Cortex of kidney (tissue), 1 donor: Measurements from ENCODE around the gene CPM.
"Not testable (repeated sequence)": the region's sequence is repeated elsewhere in the genome, so short reads cannot be mapped to it uniquely, and the experiment has no call there.

Source experiments
- DNase-seq: peaks from one replicate; lab custom pipeline; 2025; lab: John Stamatoyannopoulos, UW

CPM gene

DNA sequence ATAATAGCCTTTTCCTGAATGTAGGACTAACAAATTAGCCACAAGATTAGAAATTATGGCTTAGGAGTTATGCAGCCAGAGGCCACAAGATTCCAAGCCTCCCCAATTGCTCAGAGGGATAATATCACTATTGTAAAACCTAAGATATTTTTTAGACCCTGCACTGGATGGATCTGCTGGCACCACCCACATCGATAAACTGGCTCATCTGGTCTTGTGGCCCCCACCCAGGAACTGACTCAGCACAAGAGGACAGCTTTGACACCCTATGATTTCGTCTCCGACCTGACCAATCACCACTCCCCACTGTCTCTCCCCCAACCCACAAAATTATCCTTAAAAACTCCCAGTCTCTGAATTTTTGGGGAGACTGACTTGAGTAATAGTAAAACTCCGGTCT lies 54.7 kb downstream of the CPM start:
- DNase-seq, result no peak

DNA sequence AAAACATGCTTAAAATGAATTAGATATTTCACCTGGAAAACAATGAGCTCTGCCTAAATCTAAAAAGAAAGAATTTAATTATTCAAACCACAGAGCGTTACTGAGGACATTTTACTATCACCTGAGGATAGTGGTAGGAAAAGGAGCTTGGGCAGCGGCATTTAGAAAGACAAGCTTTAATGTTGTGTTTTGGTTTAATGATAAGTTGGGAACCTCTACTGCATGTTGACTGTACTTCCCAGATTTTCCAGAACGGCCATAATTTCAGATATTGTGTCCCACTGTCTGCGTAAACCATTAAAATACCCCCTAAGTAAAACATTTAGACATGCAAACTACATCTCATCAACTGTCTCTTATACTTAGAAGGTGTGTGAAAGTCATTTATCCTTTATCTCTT lies 55.4 kb downstream of the CPM start:
- DNase-seq, result no peak

DNA sequence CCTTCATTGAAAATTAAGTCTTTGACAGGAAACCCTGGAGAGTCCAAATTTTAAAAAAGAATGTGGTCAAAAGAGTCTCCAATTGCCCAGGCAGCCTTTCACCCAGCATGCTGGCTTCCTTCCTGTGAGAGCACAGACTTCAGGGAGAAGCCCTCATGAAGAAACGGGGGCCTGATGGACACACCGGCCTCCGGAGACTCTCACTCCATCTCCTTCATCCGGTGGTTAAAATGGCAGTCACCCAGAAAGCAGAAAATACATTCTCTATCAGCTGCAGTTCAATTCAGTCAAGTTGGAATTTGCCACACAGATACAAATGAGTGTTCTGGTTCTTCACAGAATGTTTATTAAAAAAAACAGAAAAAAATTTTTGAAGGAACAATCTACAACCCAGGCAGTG lies 56.5 kb downstream of the CPM start:
- no peak for DNase-seq

DNA sequence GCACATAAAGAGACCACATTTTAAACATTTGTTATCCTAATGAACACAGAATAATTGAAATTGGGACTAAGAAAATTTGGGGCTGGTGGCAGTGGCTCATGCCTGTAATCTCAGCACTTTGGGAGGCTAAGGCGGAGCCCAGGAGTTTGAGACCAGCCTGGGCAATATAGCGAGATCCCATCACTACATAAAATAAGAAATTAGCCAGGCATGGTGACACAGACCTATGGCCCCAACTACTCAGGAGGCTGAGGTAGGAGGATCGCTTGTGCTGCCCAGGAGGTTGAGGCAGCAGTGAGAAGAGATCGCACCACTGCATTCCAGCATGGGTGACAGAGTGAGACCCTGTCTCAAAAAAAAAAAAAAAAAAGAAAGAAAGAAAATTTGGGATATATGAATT lies 59.7 kb downstream of the CPM start:
- DNase-seq, result no peak

DNA sequence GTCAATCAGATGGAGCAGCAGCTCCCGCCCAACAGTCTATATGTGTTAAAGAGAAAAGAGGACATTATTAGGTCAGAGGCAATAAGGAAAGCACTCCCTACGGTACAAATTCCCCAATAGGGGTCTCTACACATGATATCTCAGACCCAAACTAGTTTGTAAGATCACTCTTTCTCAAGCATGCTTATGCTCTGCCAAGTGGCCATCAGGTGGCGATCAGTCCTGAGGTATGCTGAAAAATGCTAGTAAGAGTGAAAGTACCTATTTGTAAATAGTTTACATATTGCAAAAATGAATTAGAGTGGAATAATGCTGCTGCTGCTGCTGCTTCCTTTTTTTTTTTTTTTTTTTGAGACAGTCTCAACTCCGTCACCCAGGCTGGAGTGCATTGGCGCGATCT lies 61.0 kb downstream of the CPM start:
- DNase-seq, result no peak

DNA sequence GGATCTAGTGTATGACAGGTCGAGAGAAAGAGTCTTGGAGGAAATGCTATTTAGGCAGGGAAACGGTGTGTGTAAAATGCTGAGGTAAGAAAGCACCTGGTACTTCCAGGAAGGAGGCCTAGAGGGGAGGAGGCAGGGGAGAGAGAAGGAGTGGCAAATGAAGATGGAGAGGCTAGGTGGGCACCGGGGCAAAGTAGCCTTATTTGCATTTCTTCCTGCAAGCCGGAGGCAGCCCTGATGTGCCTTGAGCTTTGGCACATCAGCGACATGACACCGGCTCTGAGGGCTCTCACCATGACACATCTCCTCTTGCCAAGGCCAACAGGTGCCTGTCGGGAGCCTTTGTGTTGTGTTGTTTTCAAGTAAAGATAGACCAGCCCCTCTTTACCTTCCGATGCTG lies 61.6 kb downstream of the CPM start:
- no peak for DNase-seq

DNA sequence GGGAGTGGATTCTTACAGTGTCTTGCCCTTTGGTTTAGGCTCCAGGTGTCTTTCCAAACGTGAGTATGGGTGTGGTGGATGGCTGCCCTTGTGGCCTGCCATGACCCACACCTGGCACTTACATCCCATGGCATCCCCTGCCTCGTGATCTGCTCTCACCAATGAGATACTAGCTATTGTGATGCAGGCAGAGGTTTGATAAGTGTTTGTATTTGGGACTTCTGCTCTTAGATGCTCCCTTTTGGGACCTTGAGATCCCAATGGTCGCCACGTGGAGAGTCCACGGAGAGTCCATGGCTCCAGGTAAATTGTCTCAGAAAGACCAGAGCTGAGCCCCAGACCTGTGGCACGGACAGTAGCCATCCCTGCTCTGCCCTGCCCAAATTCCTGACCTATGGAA lies 62.5 kb downstream of the CPM start:
- DNase-seq, result no peak

DNA sequence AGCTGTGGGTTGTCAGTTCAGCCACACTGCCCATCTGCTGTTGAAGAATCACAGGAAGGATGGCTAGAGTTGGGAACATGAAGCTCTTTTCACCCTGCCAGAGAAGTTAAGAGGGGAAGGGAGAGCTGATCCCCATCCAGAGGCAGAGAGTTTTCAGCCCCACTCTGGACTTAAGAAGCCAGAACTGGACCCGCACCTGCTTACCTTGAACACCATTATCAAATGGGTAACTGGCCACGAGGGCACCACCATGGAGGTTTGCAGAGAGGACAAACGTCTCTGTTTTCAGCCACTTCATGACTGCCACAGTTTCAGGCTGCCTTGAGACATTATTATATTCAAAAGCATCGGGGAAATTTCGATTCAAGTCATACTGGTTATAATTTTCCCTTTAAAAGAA lies 63.0 kb downstream of the CPM start:
- DNase-seq, result no peak

DNA sequence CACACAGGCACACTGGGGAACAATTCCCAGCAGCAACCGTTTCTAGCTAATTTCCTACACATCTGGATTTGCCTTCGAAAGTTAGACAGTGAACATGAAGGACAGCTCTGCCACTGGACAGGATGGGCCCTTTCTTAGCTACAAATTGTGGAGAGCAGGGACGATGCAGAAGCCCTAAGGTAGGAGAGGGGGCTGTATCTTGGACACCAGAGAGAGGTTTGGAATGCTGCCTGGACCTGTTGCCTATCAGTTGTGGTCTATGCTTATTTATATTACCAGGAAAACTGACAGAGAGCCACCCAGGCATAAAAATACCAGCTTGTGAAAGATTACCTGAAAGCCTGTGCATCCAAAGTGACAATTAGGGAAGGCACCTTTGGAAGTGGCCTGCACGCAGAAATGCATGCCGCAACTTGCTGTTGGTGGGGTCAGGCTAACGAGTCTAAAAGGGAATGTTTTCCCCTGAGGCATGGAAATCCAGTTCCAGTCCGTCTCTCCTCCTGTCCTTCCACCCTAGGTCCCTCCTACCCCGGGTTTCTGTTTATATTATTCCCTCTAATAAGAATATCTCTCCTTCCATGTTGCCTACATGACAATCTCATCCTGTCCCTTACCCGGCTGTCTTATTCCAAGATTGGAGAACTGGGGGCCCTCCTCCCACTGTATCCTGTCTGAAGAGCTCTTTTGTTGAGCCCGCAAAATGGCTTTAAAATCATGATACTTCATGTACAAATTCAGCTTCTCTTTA lies 64.8 kb downstream of the CPM start:
- DNase-seq, result no peak

DNA sequence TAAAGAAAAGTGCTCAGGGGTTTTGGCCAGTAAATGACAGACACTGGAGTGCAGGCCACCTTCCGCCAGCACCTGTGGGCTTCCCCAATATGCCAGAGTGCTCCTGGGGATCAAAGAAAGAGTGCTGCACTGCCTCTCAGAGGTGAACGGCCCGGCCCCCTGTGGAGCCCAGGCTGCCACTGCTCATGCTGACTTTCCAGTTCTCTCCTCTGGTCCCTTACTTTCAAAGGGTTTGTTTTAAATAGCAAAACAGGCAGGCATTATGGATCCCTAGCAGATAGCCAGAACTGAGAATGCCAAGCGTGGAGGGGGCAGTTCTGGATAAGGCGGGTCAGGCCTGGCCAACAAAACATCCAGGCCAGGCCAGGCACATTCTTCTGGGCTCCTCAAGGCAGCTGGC lies 65.4 kb downstream of the CPM start:
- no peak for DNase-seq

DNA sequence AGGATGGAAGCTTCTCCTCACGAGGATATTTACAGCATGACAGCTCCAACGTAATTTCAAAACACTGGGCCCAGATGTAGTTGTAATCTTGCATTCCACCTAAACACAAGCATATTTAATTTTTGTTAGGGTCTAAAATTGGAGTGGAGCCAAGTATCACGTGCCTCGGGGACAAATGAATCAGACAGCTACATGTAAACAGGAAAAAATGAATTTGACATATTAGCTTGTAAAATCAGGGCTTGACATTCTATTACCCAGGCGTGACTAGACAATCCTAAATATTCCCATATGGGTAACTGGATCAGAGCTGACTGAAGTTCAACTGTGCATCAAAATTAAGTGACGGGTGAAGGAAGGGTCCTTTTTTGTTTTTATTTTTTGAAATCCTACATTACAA lies 66.0 kb downstream of the CPM start:
- DNase-seq, result no peak

DNA sequence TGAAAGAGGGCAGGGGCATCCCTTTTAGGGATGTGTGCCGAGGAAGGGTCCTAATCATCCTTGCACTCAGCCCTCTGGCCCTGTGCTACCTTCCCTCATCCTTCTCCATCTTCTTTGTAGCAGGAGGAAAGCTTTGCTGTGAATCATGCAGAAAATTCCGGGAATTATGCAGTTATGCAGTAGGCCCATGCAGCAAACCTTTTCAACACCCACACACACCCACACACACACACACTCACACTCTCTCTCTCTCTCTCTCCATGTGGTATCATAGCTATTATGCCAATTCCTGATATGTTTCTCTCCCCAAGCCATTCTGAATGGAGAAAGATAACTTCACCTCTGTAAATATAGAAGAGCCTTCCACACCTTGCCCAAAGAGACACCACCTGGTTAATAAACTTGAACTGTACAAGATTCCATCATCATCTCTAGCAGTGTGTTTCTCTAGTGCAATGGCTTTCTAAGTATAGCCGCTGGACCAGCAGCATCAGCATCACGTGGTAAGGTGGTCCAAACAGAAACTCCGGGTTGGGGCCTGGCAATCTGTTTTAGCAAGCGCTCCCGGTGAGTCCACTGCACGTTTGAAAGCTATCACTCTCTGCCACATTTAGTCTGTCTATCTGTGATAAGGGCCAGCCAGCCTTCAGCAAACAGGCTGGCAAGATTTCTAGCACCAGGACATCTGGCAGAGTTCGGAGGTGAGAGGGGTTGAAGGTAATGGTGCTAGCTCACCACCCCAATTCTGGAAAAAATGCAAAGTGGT lies 67.4 kb downstream of the CPM start:
- no peak for DNase-seq

DNA sequence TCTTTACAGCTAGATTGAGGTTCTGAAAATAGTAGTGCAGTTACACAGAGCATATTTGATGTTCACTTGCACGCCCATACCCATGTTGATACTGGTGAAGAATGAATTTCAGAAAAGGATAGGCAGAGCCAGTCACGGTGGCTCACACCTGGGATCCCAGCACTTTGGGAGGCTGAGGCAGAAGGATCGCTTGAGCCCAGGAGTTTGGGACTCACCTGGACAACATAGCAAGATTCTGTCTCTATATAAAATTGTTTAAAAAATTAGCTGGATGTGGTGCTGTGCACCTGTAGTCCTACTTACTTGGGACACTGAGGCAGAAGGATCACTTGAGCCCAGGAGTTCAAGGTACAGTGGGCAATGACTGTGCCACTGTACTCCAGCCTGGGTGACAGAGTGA lies 68.4 kb downstream of the CPM start:
- DNase-seq, result no peak

DNA sequence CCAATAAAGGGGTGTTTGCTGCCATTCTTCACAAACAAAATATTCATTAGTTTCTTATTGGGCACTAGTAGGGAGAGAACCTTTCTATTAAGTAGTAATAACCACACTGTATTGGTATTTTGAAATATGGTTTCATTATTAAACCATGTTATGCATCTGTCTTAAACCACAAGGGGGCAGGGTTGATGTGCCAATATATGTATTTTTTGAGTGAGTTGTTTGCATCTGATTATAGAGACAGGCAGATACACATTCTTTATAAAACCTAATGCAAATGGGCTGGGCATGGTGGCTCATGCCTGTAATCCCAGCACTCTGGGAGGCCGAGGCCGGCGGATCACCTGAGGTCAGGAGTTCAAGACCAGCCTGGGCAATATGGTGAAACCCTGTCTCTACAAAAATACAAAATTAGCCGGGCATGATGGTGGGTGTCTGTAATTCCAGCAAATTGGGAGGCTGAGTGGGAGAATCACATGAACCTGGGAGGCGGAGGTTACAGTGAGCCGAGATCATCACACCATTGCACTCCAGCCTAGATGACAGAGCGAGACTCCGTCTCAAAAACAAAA lies 69.0 kb downstream of the CPM start:
- not testable (repeated sequence) for DNase-seq

DNA sequence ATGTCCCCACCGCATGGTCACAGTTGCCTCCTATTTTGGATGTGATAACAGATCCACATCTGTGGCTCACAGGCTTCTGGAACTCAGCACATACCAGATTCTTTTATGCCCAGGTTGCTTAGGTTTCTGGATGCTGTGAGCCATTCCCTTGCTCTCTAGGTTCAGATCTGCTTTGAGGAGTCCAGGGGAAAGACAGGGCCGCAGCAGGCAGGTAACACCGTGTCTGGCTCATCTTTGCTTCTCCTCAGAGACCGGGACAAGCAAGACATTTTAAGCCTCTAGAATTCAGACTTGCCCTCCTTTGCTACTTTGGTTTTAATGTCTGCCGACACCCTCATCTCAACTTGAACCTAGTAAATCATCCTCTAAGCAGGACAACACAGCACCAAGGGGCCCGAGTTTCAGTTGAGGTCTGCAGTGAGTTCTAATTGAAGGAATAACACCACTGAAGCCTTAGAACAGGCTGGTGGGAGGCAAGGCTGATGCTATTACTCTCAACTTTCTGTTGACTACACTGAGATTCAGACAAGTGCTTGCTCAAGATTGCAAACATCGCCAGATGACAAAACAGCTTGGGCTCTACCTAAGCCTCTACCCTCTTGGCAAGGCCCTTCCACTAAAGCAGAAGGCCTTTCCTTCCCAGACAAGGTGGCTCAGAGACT lies 69.7 kb downstream of the CPM start:
- no peak for DNase-seq

DNA sequence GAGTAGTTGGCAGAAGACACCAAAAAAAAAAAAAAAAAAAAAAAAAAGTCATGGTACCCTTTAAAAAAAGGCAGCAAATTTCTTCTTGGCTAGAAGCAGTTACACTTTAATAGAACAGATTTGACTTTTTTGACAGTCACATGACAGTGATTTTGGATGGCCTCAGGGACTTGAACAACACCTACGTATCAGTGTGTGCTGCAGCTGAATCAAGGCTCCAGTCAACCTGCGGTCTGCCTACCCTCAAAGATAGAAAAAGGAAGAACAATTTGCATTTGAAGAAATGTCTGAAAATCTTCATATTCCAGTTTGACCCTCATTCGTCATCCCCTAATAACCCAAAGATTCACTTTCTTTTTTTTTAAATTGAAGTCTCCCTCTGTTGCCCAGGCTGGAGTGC lies 71.1 kb downstream of the CPM start:
- DNase-seq, result no peak

DNA sequence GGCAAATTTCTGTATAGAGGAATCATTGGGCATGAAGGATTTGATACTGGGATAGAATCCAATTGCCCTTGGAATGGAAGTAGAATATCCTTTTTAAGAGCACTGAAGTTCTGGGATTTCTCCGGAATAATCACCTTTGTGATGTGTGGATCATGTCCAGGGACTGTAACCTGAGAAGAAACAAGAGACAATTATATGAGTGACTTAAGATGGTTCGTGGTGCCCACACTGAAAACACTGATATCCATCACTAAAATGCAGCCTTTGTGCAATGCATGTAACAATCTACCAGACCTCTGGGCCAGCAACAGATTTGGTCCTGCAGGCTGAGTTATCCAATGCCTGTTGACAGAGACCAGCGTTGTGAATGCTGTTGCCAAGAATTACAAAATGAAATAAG lies 76.5 kb downstream of the CPM start:
- no peak for DNase-seq

DNA sequence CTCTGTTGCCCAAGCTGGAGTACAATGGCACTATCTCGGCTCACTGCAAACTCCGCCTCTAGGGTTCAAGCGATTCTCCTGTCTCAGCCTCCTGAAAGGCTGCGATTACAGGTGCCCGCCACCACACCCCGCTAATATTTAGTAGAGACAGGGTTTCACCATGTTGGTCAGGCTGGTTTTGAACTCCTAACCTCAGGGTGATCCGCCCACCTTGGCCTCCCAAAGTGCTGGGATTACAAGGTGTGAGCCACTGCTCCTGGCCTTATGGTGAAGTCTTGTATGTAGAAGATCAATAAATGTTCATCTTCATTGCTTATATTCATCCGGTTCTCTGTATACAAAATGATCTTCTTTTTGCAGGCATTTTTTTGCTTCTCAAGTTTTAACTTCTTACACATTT lies 77.2 kb downstream of the CPM start:
- no peak for DNase-seq

DNA sequence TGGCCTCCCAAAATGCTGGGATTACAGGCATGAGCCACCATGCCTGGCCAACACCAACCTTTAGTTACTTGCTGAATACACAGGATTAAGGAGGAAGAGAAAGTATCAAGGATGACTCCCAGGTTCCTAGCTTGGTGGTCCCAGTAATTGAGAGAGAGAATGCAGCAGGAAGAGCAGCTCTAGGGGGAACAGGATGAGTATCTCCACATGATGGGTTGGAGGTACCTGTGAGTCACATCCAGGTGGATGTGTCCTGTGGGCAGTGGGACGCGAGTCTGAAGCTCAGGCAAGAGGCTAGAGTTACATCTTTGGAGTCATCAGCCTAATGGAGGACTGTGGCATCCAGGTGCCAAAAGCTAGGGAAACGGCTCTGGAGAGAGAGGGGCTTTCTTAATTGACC lies 77.9 kb downstream of the CPM start:
- DNase-seq, result no peak

DNA sequence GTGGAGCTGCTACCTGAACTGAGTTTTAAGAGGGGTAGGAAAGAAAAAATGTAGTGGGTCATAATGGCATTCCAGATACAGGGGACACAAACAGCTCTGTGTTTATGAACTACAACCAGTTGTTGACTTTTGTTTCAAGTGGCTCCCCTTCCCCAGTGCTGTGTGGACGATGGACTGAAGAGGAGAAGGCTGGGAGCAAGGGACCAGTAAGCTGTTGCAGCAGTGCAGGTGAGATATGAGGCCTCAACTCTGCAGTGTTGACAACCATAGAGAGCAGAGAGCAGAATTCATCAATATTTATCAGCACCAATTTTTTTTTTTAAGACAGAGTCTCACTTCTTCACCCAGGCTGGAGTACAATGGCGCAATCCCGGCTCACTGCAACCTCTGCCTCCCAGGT lies 78.4 kb downstream of the CPM start:
- no peak for DNase-seq

DNA sequence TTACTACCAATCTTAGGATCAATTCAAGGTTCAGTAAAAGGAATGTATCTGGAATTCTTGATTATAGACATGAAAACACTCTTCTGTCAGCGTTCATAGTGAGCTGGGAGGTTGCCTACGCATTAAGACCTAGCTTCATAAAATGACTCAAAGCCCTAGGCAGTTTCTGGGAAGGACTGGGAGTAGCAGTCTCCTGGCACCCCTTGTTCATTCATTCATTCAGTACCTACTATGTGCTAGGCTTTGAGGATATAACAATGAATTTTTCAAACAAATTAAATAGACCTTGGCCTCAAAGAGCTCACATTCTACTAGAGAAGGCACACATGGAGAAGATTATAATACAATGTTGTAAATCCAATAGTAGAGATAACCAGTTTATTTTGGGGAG lies 78.9 kb downstream of the CPM start:
- no peak for DNase-seq

DNA sequence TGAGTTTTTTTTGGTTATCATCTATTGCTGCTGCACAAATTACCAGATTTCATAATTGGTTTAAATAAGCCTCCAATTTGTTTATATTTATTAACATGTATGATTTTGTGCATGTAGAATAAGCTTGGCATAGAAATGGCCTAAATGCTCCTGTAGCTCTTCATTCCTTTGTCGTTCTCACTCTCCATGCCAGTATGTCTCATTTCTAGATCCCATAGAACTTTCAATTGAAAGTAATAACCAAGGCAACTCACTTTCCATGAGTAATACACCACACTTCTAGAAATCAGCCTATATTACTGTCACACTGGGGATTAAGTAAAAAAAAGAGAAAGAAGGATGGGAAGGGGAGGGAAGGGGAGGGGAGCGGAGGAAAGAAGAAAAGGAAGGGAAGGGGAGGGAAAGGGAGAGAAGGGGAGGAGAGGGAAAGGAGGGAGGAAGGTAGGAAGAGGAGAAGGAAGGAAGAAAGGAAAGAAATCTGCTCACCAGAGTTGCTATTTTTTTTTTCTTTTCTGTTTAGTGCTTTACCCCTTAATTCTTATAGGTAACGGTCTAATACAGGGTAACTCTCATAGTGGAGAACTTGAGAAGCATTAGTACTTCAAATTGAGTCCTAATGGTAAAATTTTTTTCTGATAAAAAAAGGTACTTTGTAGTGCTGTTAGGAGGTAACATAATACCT lies 79.4 kb downstream of the CPM start:
- DNase-seq, result no peak
